NCI-H1105 treated with DMSO at 0.1 percent for 48 hours (cell line): ENCODE measurements around the gene MMRN2.
"Not testable (repeated sequence)": the region's sequence is repeated elsewhere in the genome, so short reads cannot be mapped to it uniquely, and the experiment has no call there.

Experiments used
- DNase-seq: peaks from one replicate; lab custom pipeline; 2025; lab: John Stamatoyannopoulos, UW

The MMRN2 gene

GRCh38 chr10:86956195-86956847 is 1.1 kb downstream of the MMRN2 start:
- DNase-seq, result no peak

GRCh38 chr10:86955501-86956194 is 1.8 kb downstream of the MMRN2 start:
- DNase-seq, result no peak

GRCh38 chr10:86954681-86955500 is 2.5 kb downstream of the MMRN2 start:
- DNase-seq, result no peak

GRCh38 chr10:86953747-86954680 is 3.4 kb downstream of the MMRN2 start:
- no peak for DNase-seq

- not testable (repeated sequence) for DNase-seq
These were observed 4.7 kb downstream of the MMRN2 start for GRCh38 chr10:86952697-86953096.

- DNase-seq, result no peak
These were observed 5.3 kb downstream of the MMRN2 start for GRCh38 chr10:86952106-86952505.

- DNase-seq, result no peak
These were observed 6.1 kb downstream of the MMRN2 start for GRCh38 chr10:86951184-86951761.

GRCh38 chr10:86950349-86950748 is 7.1 kb downstream of the MMRN2 start:
- no peak for DNase-seq

GRCh38 chr10:86947806-86948205 is 9.6 kb downstream of the MMRN2 start:
- not testable (repeated sequence) for DNase-seq

GRCh38 chr10:86946213-86947155 is 10.9 kb downstream of the MMRN2 start:
- DNase-seq, result no peak

GRCh38 chr10:86945361-86946212 is 11.8 kb downstream of the MMRN2 start:
- no peak for DNase-seq

- DNase-seq, result no peak
These were observed 12.5 kb downstream of the MMRN2 start for GRCh38 chr10:86944907-86945306.

- no peak for DNase-seq
These were observed 12.9 kb downstream of the MMRN2 start for GRCh38 chr10:86944471-86944870.

- DNase-seq, result no peak
These were observed 13.4 kb downstream of the MMRN2 start for GRCh38 chr10:86944031-86944419.

- no peak for DNase-seq
These were observed 13.9 kb downstream of the MMRN2 start for GRCh38 chr10:86943316-86944030.

- no peak for DNase-seq
These were observed 14.7 kb downstream of the MMRN2 start for GRCh38 chr10:86942441-86943315.

GRCh38 chr10:86941991-86942421 is 15.4 kb downstream of the MMRN2 start:
- DNase-seq, result no peak

GRCh38 chr10:86941426-86941825 is 16.0 kb downstream of the MMRN2 start:
- DNase-seq, result no peak
